H1 (cell line): ENCODE results near the gene PRAMEF14. TPM values are rescaled to one million over a fixed set of nuclear protein-coding genes. Genes with fewer than 3 reads are reported as not detected.
"Not testable (repeated sequence)": the region's sequence is repeated elsewhere in the genome, so short reads cannot be mapped to it uniquely, and the experiment has no call there.

ENCODE experiments used
- CTCF ChIA-PET: fragments of 300-600 bp; sonication (Branson Sonifier 250); formaldehyde crosslinking; loops from one replicate; lab custom pipeline; 2021; ENCODE audit not compliant: partially characterized antibody; lab: Charles Lee
- POLR2A ChIA-PET: fragments of 300-600 bp; sonication (Branson Sonifier 250); formaldehyde crosslinking; loops from one replicate; lab custom pipeline; 2021; ENCODE audit warnings: inconsistent platforms; ENCODE audit not compliant: partially characterized antibody; lab: Charles Lee
- DNase-seq, 2 experiments: peaks; one replicate each; pipeline versions ENCODE4 v3.0.0 to v3.0.0-alpha.2; 2010 to 2022; ENCODE audit warnings: low spot score in 2 of 2, low read depth in 1 of 2, mixed read lengths in 1 of 2
- FAIRE-seq: peaks from 2 replicates; lab custom pipeline; 2011; peaks lifted over from hg19 to GRCh38; lab: Jason Lieb, UNC
- H2AFZ ChIP-seq: 2 replicates; pipeline ENCODE4 v1.8.1; 2012; ENCODE audit warnings: low read length, inconsistent platforms
- H2AK5ac ChIP-seq: 2 replicates; pipeline ENCODE4 v1.6.1; 2013; ENCODE audit warnings: low read depth, low read length
- H2BK120ac ChIP-seq: replicated peaks from 2 replicates; pipeline ENCODE3; 2013; ENCODE audit warnings: low read depth, low read length, inconsistent platforms
- H2BK12ac ChIP-seq: 2 replicates; pipeline ENCODE4 v1.6.1; 2013; ENCODE audit warnings: low read depth, low read length
- H2BK15ac ChIP-seq: 2 replicates; pipeline ENCODE4 v1.6.1; 2013; ENCODE audit warnings: low read length
- H2BK20ac ChIP-seq: 2 replicates; pipeline ENCODE4 v1.6.1; 2013; ENCODE audit warnings: low read length
- H2BK5ac ChIP-seq: 2 replicates; pipeline ENCODE4 v1.6.1; 2013; ENCODE audit warnings: low read depth, low read length
- H3K14ac ChIP-seq: 2 replicates; pipeline ENCODE4 v1.6.1; 2013; ENCODE audit warnings: inconsistent platforms; ENCODE audit not compliant: insufficient read length
- H3K18ac ChIP-seq: 2 replicates; pipeline ENCODE4 v1.6.1; 2013; ENCODE audit warnings: low read length; ENCODE audit errors: extremely low read depth
- H3K23ac ChIP-seq: 2 replicates; pipeline ENCODE4 v1.6.1; 2013; ENCODE audit warnings: inconsistent platforms; ENCODE audit not compliant: insufficient read length
- H3K23me2 ChIP-seq: 2 replicates; pipeline ENCODE4 v1.6.1; 2013; ENCODE audit warnings: low read depth, low read length
- H3K27ac ChIP-seq: 2 replicates; pipeline ENCODE4 v1.6.1; 2011; ENCODE audit warnings: low read depth, low read length, inconsistent platforms
- H3K27me3 ChIP-seq, 4 experiments: replicated peaks in 1 of 4; 1 replicate in 1 of 4; 2 replicates in 3 of 4; pipeline versions ENCODE4 v1.6.1 to v1.8.1; 2011 to 2013; ENCODE audit warnings: low read length in 3 of 4, mild to moderate bottlenecking in 3 of 4, inconsistent platforms in 2 of 4, mixed read lengths in 2 of 4, moderate library complexity in 1 of 4; ENCODE audit not compliant: control insufficient read depth in 3 of 4, insufficient read depth in 3 of 4; ENCODE audit errors: extremely low read depth in 1 of 4
- H3K36me3 ChIP-seq, 4 experiments: 2 replicates each; pipeline versions ENCODE4 v1.6.1 to v1.8.1; 2011 to 2013; ENCODE audit warnings: mild to moderate bottlenecking in 4 of 4, low read length in 3 of 4, moderate library complexity in 2 of 4, control low read depth in 1 of 4, inconsistent platforms in 1 of 4; ENCODE audit not compliant: insufficient read depth in 4 of 4, control insufficient read depth in 2 of 4
- H3K4ac ChIP-seq: replicated peaks from 2 replicates; pipeline ENCODE3; 2013; ENCODE audit warnings: low read length, low read depth, mixed read lengths, inconsistent platforms; ENCODE audit not compliant: insufficient read length
- H3K4me1 ChIP-seq, 4 experiments: replicated peaks in 1 of 4; 1 replicate in 1 of 4; 2 replicates in 3 of 4; pipeline versions ENCODE4 v1.6.1 to v1.8.1; 2011 to 2013; ENCODE audit warnings: low read length in 3 of 4, inconsistent platforms in 2 of 4, mixed read lengths in 1 of 4; ENCODE audit not compliant: insufficient read depth in 4 of 4, control insufficient read depth in 3 of 4
- H3K4me2 ChIP-seq, 2 experiments: 2 replicates each; pipeline versions ENCODE4 v1.6.1 to v1.8.1; 2011 to 2013; ENCODE audit warnings: low read depth in 2 of 2, low read length in 2 of 2, control low read depth in 1 of 2, inconsistent platforms in 1 of 2, mild to moderate bottlenecking in 1 of 2; ENCODE audit not compliant: insufficient read depth in 1 of 2
- H3K4me3 ChIP-seq, 4 experiments: fragments of 200-600, 300-600 bp in 1 of 4; sonication (generic), shearing (Covaris generic), sonication (Bioruptor Twin) in 1 of 4; 2 replicates each; pipeline versions ENCODE4 v1.5.1 to v1.8.1; 2011 to 2016; ENCODE audit warnings: low read length in 4 of 4, low read depth in 3 of 4, control low read depth in 2 of 4, inconsistent platforms in 2 of 4, mild to moderate bottlenecking in 2 of 4, mixed read lengths in 1 of 4, moderate library complexity in 1 of 4; ENCODE audit not compliant: insufficient read depth in 2 of 4; ENCODE audit errors: extremely low read depth in 1 of 4
- H3K56ac ChIP-seq: replicated peaks from 2 replicates; pipeline ENCODE3; 2013; ENCODE audit warnings: low read depth, mild to moderate bottlenecking, mixed read lengths, low read length, inconsistent platforms; ENCODE audit not compliant: insufficient read length
- H3K79me1 ChIP-seq: 2 replicates; pipeline ENCODE4 v1.6.1; 2013; ENCODE audit warnings: low read depth, low read length, control low read depth
- H3K79me2 ChIP-seq, 2 experiments: 2 replicates each; pipeline versions ENCODE4 v1.6.1 to v1.8.1; 2012 to 2013; ENCODE audit warnings: low read length in 2 of 2, mild to moderate bottlenecking in 2 of 2, inconsistent platforms in 1 of 2; ENCODE audit not compliant: insufficient read depth in 2 of 2, control insufficient read depth in 1 of 2
- H3K9ac ChIP-seq, 4 experiments: replicated peaks in 1 of 4; 1 replicate in 1 of 4; 2 replicates in 3 of 4; pipeline versions ENCODE4 v1.6.1 to v1.8.1; 2011 to 2013; ENCODE audit warnings: low read depth in 3 of 4, low read length in 3 of 4, control low read depth in 2 of 4, mild to moderate bottlenecking in 2 of 4, moderate library complexity in 2 of 4, inconsistent platforms in 1 of 4; ENCODE audit errors: extremely low read depth in 1 of 4
- H3K9me3 ChIP-seq, 2 experiments: 2 replicates each; pipeline versions ENCODE4 v1.6.1 to v1.8.1; 2012 to 2013; ENCODE audit warnings: mild to moderate bottlenecking in 2 of 2, moderate library complexity in 2 of 2, control low read depth in 1 of 2, inconsistent platforms in 1 of 2, low read depth in 1 of 2, low read length in 1 of 2, mixed read lengths in 1 of 2; ENCODE audit not compliant: insufficient read depth in 2 of 2
- H4K20me1 ChIP-seq, 2 experiments: replicated peaks in 1 of 2; 2 replicates each; pipeline versions ENCODE3 to v1.8.1; 2011 to 2013; ENCODE audit warnings: inconsistent platforms in 2 of 2, low read length in 2 of 2, mild to moderate bottlenecking in 1 of 2; ENCODE audit not compliant: insufficient read depth in 2 of 2, control insufficient read depth in 1 of 2
- H4K5ac ChIP-seq: 2 replicates; pipeline ENCODE4 v1.6.1; 2013; ENCODE audit warnings: low read length, low read depth, mixed read lengths, inconsistent platforms; ENCODE audit not compliant: insufficient read length
- H4K8ac ChIP-seq: 2 replicates; pipeline ENCODE4 v1.8.0; 2013; ENCODE audit warnings: mild to moderate bottlenecking, moderate library complexity, low read length, inconsistent platforms; ENCODE audit not compliant: insufficient read depth; ENCODE audit errors: extremely low read depth
- H4K91ac ChIP-seq: replicated peaks from 2 replicates; pipeline ENCODE3; 2013; ENCODE audit warnings: low read length, mixed read lengths, inconsistent platforms; ENCODE audit not compliant: insufficient read length
- CTCF ChIP-seq, 3 experiments: IDR thresholded peaks; 1 replicate in 2 of 3; 2 replicates in 1 of 3; pipeline versions ENCODE4 v1.5.1 to v1.6.1; 2011; ENCODE audit warnings: low read length in 3 of 3, mild to moderate bottlenecking in 3 of 3, inconsistent platforms in 2 of 3, low read depth in 1 of 3, moderate library complexity in 1 of 3; ENCODE audit not compliant: insufficient read depth in 1 of 3; ENCODE audit errors: control extremely low read depth in 1 of 3
- RAD21 ChIP-seq, 2 experiments: IDR thresholded peaks in 1 of 2; conservative IDR thresholded peaks in 1 of 2; 2 replicates each; pipeline ENCODE4 v1.6.1; 2011; ENCODE audit warnings: low read depth in 2 of 2, low read length in 2 of 2, improper control_type of control experiment in 1 of 2, inconsistent platforms in 1 of 2, mild to moderate bottlenecking in 1 of 2, moderate library complexity in 1 of 2
- WGBS, 2 experiments: shearing (Covaris generic) in 1 of 2; methylation state at CpG; one replicate each; pipeline versions ENCODE4 v1.1.6 to v1.1.7; 2013 to 2015; ENCODE audit warnings: low lambda C conversion rate in 2 of 2, mixed read lengths in 2 of 2, inconsistent platforms in 1 of 2, low coverage in 1 of 2, missing lambda C conversion rate in 1 of 2; ENCODE audit not compliant: insufficient replicate concordance in 2 of 2, insufficient coverage in 1 of 2, insufficient read length in 1 of 2; ENCODE audit errors: extremely low coverage in 1 of 2, missing lambda C conversion rate in 1 of 2; 5-methylcytosine and 5-hydroxymethylcytosine counted together
- polyA plus RNA-seq, 7 experiments: library from polyadenylated mRNA; depleted of rRNA in 3 of 7; stranded (reverse) in 5 of 7; unstranded in 2 of 7; fragments of >200 nt in 5 of 7; fragments of 200-250 nt in 2 of 7; gene quantifications; 1 replicate in 5 of 7; 2 replicates in 1 of 7; 4 replicates in 1 of 7; pipeline versions ENCODE4 v1.2.1 to v1.2.3, GENCODE V29; 2011 to 2013; ENCODE audit warnings: missing spikeins in 2 of 7, mixed read lengths in 2 of 7
- total RNA-seq: library from RNA; stranded (reverse); fragmentation: NEBNext Ultra II Directional; extraction: Animal tissue kit (Norgen Biotek cat#: 25700); gene quantifications from 2 replicates; pipeline ENCODE4 v1.2.1, GENCODE V29; 2021

The PRAMEF14 gene
- total and polyA plus RNA-seq, 2 of the 8 experiments (the other 6 are each of a cell fraction or from before 2014, with no cell fraction given): not detected

- H2BK120ac ChIP-seq, H4K20me1 ChIP-seq, H3K4me2 ChIP-seq, H3K18ac ChIP-seq, H3K4me3 ChIP-seq, H2AK5ac ChIP-seq, POLR2A ChIA-PET, H3K23me2 ChIP-seq, H4K91ac ChIP-seq, H3K27ac ChIP-seq, H2BK12ac ChIP-seq, H3K9ac ChIP-seq, CTCF ChIA-PET, H3K27me3 ChIP-seq, H2BK20ac ChIP-seq: not testable (repeated sequence)
- WGBS, 2 experiments: 5% methylated on average over 5 of the region's 5 CpGs; no CpG with 5 or more reads in 1 of the 2 experiments
- TF ChIP-seq RAD21 (IDR thresholded peaks at IDR 0.05 in 1 of 2, conservative IDR thresholded peaks at IDR 0.05 in 1 of 2; ENCODE audit: low read depth in 2 of 2, low read length in 2 of 2) (peak; percentile 66 to 74), CTCF (IDR thresholded peaks at IDR 0.05; ENCODE audit: control extremely low read depth in 1 of 3, insufficient read depth in 1 of 3, low read depth in 1 of 3, low read length in 3 of 3) (peak in 2 of 3 experiments; percentile 31 to 66; a peak in 3 of 4 replicates)
- TF ChIP-seq, all 59 proteins: peak for 2; not testable (repeated sequence) for 57
- H3K79me1 ChIP-seq, H3K9me3 ChIP-seq, H4K8ac ChIP-seq, H3K36me3 ChIP-seq, H3K23ac ChIP-seq, H3K4me1 ChIP-seq, H2BK15ac ChIP-seq, H2BK5ac ChIP-seq, FAIRE-seq, H4K5ac ChIP-seq, H3K79me2 ChIP-seq, H3K4ac ChIP-seq, H3K14ac ChIP-seq, H2AFZ ChIP-seq, H3K56ac ChIP-seq: not testable (repeated sequence)
- peak; percentile 5 to 48 for DNase-seq
Observed at GRCh38 chr1:13356774-13357173, 9.8 kb upstream of the PRAMEF14 start.
